Osteoblast (primary cell): ENCODE data around the gene ZNF563. TPM values are rescaled to one million over a fixed set of nuclear protein-coding genes. Genes with fewer than 3 reads are reported as not detected.

ENCODE experiments used
- DNase-seq: peaks from one replicate; pipeline ENCODE4 v3.0.0; 2011; ENCODE audit warnings: low spot score, mixed read lengths; ENCODE audit not compliant: insufficient read length; ENCODE audit errors: missing footprints
- H2AFZ ChIP-seq: 2 replicates; pipeline ENCODE4 v1.6.0; 2011; ENCODE audit warnings: mild to moderate bottlenecking, low read length
- H3K27ac ChIP-seq: 2 replicates; pipeline ENCODE4 v1.5.1; 2011; ENCODE audit warnings: mild to moderate bottlenecking, low read depth, low read length, moderate library complexity
- H3K27me3 ChIP-seq: 2 replicates; pipeline ENCODE4 v1.6.0; 2012; ENCODE audit warnings: mild to moderate bottlenecking, control low read depth, inconsistent platforms, low read length, moderate library complexity; ENCODE audit not compliant: insufficient read depth
- H3K36me3 ChIP-seq: 2 replicates; pipeline ENCODE4 v1.5.1; 2011; ENCODE audit warnings: mild to moderate bottlenecking, low read length, control low read depth, moderate library complexity; ENCODE audit not compliant: insufficient read depth
- H3K4me1 ChIP-seq: 2 replicates; pipeline ENCODE4 v1.5.1; 2011; ENCODE audit warnings: mild to moderate bottlenecking, low read length, control low read depth, moderate library complexity; ENCODE audit not compliant: insufficient read depth
- H3K4me2 ChIP-seq: 2 replicates; pipeline ENCODE4 v1.6.0; 2011; ENCODE audit warnings: mild to moderate bottlenecking, low read length; ENCODE audit not compliant: insufficient read depth
- H3K4me3 ChIP-seq: fragments of 200-600 bp; sonication (generic); 3 replicates; pipeline ENCODE4 v1.5.1; 2012; ENCODE audit warnings: mild to moderate bottlenecking, low read length, inconsistent platforms; ENCODE audit not compliant: insufficient read depth
- H3K79me2 ChIP-seq: 2 replicates; pipeline ENCODE4 v1.6.0; 2012; ENCODE audit warnings: mild to moderate bottlenecking, low read length, control low read depth, inconsistent platforms; ENCODE audit not compliant: insufficient read depth
- H3K9me3 ChIP-seq: 2 replicates; pipeline ENCODE4 v1.5.1; 2011; ENCODE audit warnings: low read depth, low read length, control low read depth
- H4K20me1 ChIP-seq: 2 replicates; pipeline ENCODE4 v1.6.0; 2012; ENCODE audit warnings: mild to moderate bottlenecking, low read length, control low read depth; ENCODE audit not compliant: insufficient read depth
- total RNA-seq: library from RNA; depleted of rRNA; stranded (reverse); fragments of >200 nt; gene quantifications from 2 replicates; pipeline ENCODE4 v1.2.3, GENCODE V29; 2012
- TF ChIP-seq, protein P1 (sequence below): IDR thresholded peaks from 2 replicates; pipeline ENCODE4 v1.5.1; 2011; ENCODE audit warnings: mild to moderate bottlenecking, low read depth, low read length, moderate library complexity; ENCODE audit errors: extremely low read depth

ZNF563 gene
- total RNA-seq, 1 donor: 4.3 TPM

DNA sequence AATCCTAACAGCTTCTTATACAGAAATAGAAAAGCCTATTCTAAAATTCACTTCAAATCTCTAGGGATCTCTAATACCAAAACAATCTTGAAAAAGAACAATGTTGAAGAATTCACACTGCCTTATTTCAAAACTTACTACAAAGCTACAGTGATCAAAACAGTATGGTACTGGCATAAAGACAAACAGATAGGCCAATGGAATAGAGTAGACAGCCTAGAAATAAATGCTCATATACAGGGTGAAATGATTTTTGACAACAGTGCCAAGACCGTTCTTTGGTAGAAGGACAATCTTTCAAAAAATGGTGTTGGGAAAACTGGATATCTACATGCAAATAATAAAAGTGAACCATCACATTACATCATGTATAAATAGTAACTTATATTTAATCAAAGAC, 11.8 kb upstream of the ZNF563 start:
- no peaks in the 10 kb centered on the region for H3K79me2 ChIP-seq
- peaks cover 21% of the 10 kb centered on the region for H3K9me3 ChIP-seq
- peaks cover 4% of the 10 kb centered on the region for H3K36me3 ChIP-seq
- no peak overlapping the region for H3K4me3 ChIP-seq
- no peak overlapping the region for H3K4me2 ChIP-seq
- DNase-seq: no peak
- H3K27ac ChIP-seq: no peak overlapping the region
- H4K20me1 ChIP-seq: no peaks in the 10 kb centered on the region
- no peaks in the 10 kb centered on the region for H3K4me1 ChIP-seq
- TF ChIP-seq, protein P1, sequence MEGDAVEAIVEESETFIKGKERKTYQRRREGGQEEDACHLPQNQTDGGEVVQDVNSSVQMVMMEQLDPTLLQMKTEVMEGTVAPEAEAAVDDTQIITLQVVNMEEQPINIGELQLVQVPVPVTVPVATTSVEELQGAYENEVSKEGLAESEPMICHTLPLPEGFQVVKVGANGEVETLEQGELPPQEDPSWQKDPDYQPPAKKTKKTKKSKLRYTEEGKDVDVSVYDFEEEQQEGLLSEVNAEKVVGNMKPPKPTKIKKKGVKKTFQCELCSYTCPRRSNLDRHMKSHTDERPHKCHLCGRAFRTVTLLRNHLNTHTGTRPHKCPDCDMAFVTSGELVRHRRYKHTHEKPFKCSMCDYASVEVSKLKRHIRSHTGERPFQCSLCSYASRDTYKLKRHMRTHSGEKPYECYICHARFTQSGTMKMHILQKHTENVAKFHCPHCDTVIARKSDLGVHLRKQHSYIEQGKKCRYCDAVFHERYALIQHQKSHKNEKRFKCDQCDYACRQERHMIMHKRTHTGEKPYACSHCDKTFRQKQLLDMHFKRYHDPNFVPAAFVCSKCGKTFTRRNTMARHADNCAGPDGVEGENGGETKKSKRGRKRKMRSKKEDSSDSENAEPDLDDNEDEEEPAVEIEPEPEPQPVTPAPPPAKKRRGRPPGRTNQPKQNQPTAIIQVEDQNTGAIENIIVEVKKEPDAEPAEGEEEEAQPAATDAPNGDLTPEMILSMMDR: no peak
- H2AFZ ChIP-seq: no peak overlapping the region
- no peaks in the 10 kb centered on the region for H3K27me3 ChIP-seq

DNA sequence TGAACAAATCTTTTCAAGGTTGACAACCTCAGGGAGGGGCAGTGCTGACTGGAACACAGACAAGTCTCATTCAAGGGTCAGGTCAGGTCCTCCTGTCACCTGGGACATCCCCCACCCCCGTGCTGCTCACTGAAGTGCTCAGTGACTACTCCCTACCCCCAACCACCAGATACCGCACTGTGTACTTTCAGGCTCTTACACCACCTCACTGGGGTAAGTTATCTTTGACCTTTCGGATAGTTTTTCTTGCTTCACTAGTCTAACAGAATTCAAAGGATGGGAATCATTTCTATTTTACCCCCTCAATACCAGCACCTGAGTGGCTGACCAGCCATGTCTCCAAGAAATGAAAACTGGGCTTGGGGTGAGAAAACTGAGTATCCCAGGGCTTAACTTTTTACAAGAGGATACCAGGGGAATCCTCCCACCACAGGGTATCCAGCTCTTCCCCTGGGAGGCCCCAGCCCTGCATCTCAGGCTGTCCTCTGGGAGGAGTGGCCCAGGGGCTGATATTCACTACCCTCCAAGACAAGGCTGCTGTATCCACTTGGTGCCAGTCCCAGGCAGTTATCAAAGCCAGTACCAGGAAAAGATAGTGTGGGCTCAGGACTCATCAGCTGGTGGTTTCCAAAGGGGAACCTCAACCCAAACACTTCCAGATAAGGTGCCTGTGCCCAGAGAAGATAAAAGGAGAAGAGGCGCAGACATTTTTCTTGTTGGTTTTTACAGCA, 2.1 kb downstream of the ZNF563 start:
- peaks cover 17% of the 10 kb centered on the region for H3K79me2 ChIP-seq
- no peaks in the 10 kb centered on the region for H3K36me3 ChIP-seq
- H4K20me1 ChIP-seq: no peaks in the 10 kb centered on the region
- no peak for DNase-seq
- no peaks in the 10 kb centered on the region for H3K9me3 ChIP-seq
- no peak overlapping the region for H3K27ac ChIP-seq
- no peak overlapping the region for H3K4me3 ChIP-seq
- TF ChIP-seq, protein P1: no peak
- H3K4me1 ChIP-seq: peaks cover 8% of the 10 kb centered on the region
- H3K27me3 ChIP-seq: no peaks in the 10 kb centered on the region
- no peak overlapping the region for H2AFZ ChIP-seq
- no peak overlapping the region for H3K4me2 ChIP-seq

DNA sequence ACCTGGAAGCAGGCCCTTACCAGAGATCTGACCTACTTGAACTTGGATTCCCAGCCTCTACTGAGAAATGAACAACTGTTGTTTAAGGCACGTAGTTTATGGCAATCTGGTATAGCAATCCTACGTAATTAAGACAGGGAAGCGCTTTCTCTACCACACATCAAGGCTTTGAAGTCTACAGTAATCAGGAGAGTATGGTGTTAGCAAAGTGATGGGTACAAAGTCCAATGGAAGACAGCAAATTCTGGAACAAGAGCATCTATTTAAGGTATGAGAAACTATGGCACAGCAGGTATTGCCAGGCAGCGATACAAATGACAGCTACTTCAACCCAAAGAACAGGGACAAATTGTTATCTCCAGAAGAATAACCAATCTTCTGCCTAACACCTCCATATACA, 3.1 kb downstream of the ZNF563 start:
- H3K27ac ChIP-seq: no peak overlapping the region
- no peaks in the 10 kb centered on the region for H3K36me3 ChIP-seq
- TF ChIP-seq, protein P1: no peak
- H3K79me2 ChIP-seq: peaks cover 17% of the 10 kb centered on the region
- DNase-seq: no peak
- no peak overlapping the region for H3K4me2 ChIP-seq
- no peaks in the 10 kb centered on the region for H4K20me1 ChIP-seq
- H3K27me3 ChIP-seq: no peaks in the 10 kb centered on the region
- no peak overlapping the region for H3K4me3 ChIP-seq
- no peak overlapping the region for H2AFZ ChIP-seq
- no peaks in the 10 kb centered on the region for H3K9me3 ChIP-seq
- H3K4me1 ChIP-seq: peaks cover 8% of the 10 kb centered on the region

DNA sequence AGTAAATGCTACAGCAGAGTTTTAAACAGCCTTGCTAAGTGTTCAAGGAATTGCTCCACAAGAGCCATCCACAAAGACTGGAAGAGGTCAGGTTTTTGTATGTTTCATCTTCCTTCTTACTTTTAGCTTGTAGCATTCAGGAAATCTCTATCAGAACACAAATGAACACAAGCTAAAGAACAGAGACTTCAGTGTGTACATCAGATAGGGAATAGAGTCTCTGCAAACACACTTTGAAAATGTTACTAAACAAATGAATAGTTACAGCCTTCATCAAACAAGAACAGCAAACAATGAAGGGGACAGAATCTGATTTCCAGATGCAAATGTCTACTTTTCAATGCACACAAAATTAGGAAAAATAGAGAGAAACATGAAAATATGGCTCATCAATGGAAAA, 7.7 kb downstream of the ZNF563 start:
- no peaks in the 10 kb centered on the region for H3K27me3 ChIP-seq
- no peak for DNase-seq
- H3K4me2 ChIP-seq: no peak overlapping the region
- H3K4me3 ChIP-seq: no peak overlapping the region
- H2AFZ ChIP-seq: no peak overlapping the region
- H4K20me1 ChIP-seq: no peaks in the 10 kb centered on the region
- peaks cover 8% of the 10 kb centered on the region for H3K9me3 ChIP-seq
- no peaks in the 10 kb centered on the region for H3K4me1 ChIP-seq
- H3K27ac ChIP-seq: no peak overlapping the region
- peaks cover 17% of the 10 kb centered on the region for H3K36me3 ChIP-seq
- H3K79me2 ChIP-seq: peaks cover 12% of the 10 kb centered on the region
- TF ChIP-seq, protein P1: no peak
